ENCODE data around the gene PTPRC.

PTPRC gene

GRCh38 chr1:198701250-198701649, 62.4 kb downstream of the PTPRC start:
- no peak for DNase-seq

DNA sequence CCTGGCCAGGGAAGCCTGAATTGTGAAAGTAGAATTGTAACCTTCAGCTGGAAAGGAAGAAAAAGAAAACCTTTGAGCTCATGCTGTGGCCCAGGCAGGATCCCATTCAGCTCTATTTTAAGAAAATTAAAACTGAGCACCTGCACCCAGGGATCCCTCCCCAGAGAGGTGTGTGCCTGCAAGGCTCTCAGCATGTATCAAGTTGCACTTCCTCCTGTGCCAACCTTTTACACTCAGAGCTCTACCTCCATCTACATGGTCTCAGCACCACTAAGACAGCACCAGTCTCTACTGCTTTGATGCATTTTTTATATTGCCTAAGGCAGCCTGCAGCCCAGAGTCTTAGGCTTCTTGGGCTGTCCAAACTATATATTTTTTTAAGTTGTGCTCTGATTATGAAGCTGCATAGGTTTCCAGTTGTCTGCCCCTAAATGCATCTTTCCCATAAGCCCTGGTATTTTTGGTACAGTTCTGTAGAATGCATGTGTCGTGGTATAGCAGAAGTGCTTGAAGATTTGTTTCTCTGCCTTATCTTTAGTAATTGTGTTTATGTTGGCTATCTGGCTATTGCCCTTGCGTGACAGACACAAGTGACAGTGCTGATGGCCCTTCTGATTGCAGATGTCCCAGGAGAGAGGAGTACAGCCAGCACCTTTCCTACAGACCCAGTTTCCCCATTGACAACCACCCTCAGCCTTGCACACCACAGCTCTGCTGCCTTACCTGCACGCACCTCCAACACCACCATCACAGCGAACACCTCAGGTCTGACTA, 63.1 kb downstream of the PTPRC start:
- DNase-seq = peak in 1 of 51 donors; percentile 96

GRCh38 chr1:198708761-198709525, 70.1 kb downstream of the PTPRC start:
- no peak for DNase-seq

DNA sequence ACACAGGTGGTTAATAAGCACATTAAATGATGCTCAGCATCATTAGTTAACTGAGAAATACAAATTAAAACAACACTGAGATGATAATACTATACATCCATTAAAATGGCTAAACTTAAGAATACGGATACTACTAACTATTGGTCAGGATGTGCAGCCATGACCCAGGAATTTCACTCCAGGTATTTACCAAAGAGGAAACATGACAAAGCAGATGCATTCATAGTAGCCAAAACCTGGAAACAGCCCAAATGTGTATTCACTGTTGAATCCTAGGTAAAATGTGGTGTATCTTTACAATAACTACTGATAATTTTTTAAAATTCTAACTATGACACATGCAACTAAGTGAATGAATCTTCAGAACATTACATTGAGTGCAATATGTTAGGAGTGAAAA, 73.0 kb downstream of the PTPRC start:
- DNase-seq = no peak

DNA sequence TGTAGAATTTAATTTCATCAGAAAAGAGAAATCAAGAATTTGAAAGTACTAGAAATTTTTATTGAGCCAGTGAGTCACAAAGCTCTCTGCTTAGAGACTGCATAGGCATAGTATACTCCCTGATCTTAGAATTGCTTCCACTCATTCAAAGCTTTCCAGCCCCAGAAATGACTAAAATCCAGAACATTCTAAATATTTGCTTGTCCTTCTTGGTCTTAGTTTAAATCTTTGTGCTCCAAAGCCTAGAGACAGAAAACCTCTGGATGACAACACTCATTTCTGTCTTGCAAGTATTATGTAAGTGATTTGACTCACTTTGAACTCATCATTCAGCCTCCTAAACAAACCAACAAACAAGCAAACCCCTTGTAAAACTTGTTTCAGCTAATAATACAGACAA, 74.2 kb downstream of the PTPRC start:
- no peak for DNase-seq

- no peak for DNase-seq
Measured at GRCh38 chr1:198714271-198714670, 75.4 kb downstream of the PTPRC start.

DNA sequence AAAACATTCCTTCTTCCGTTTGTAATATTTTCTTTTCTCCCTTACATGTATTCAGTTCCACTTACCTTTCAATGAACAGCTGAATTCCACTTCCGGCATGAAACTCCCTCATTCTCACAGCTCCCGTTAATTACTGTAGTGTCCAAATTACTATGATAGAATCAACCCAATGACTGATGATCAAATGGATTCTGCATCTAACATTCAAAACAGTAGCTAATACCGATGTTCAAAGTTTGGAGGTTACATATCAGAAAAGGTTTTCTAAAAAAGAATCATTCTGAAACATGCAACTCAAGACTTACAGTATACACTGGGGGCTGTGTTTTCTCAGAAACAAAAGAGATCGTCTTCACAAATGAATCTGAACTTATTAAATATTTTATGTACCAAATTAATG, 77.2 kb downstream of the PTPRC start:
- no peak for DNase-seq

GRCh38 chr1:198717510-198717909, 78.7 kb downstream of the PTPRC start:
- no peak for DNase-seq

DNA sequence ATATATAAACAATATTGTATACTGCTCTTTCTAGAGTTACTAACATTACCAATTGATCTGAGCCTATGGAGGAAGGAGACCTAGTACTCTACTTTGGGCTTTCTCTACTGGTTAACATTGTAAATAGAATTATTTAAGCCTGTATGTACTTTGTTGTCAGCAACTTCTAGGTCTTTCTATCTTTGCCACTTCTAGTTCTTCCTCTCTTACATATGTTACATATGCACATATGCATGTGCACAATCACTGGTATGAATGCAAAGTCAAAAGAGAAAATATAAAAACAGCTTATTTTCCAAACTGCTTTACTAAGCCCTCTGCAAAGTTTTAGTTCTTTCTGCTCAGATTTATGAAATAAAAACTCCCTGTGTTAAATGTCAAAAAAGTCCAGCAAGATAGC, 84.3 kb downstream of the PTPRC start:
- DNase-seq = no peak

- DNase-seq = no peak
Measured at GRCh38 chr1:198725090-198725489, 86.2 kb downstream of the PTPRC start.

DNA sequence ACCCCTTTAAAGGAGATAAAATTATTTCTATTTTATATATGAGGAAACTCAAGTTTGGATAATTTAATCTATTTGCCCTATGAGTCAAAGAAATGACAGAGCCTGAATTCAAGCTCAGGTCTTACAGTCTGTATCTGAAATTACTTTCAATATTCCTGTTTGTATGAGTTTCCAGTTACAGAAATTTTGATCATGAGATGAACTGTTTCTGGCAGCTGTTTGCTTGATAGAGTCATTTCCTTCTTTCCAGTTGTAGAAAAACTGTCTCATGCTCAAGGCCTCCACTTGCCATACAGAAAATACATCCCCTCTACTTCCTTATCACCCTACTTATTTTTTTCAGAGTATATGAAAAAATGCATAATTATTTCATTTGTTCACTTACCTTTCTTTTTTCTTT, 87.6 kb downstream of the PTPRC start:
- DNase-seq = no peak

GRCh38 chr1:198729195-198729863, 90.5 kb downstream of the PTPRC start:
- no peak for DNase-seq

DNA sequence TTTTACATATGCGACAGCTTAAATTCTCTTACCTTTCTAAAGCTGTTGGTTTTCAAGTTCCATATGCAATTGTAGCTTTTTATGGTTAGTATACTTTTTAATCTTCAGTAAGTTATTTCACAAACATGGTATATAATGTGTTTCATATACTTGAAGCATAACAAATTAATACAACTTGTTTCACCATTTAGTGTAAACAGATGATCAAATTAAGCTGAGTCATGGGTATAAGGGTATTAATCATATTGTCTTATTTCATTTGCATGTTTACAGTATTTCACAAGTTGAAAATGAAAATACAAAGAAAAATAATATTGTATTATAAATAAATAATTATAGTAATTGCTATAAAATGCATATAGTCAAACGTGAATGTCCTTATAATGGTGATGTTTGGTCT, 92.1 kb downstream of the PTPRC start:
- no peak for DNase-seq

DNA sequence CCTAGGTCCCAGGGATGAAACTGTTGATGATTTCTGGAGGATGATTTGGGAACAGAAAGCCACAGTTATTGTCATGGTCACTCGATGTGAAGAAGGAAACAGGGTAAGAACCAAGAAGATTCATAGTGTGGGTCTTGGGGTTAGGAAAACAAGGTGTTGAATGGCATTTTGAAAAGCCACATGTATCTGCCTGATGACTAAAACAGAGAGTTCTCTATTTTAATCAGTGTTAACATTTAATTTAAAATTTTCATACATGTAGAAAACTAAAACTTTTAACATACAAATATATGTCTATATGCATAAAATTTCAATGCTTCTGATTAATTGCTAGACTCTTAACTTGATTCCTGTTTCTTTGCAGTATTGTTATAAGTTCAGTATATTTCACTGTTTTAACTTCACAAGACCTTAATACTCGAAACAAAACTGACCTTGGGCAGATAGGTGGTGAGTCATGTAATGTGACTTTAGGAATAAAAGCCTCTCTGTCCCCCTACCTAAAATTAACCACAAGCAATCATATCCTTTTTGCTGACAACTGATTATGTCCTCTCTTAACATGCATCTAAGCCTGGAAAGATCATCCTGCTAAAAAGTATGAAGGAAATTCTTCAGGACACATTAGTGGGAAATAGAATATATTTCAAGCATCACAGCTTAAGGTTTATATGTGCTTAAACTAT, 95.6 kb downstream of the PTPRC start:
- DNase-seq = no peak

DNA sequence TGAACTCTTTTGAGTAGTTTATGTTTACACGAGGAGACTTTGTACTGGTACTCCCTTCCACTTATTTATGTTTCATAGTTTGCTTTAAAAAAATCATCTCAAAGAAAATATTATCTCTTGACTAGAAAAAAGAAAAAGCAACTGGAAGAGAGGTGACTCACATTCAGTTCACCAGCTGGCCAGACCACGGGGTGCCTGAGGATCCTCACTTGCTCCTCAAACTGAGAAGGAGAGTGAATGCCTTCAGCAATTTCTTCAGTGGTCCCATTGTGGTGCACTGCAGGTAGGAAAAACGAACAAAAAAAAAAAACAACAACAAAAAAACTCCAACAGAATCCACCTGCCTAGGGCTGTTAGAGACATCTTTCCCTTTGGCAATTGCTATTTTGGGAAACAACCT, 102.9 kb downstream of the PTPRC start:
- no peak for DNase-seq

DNA sequence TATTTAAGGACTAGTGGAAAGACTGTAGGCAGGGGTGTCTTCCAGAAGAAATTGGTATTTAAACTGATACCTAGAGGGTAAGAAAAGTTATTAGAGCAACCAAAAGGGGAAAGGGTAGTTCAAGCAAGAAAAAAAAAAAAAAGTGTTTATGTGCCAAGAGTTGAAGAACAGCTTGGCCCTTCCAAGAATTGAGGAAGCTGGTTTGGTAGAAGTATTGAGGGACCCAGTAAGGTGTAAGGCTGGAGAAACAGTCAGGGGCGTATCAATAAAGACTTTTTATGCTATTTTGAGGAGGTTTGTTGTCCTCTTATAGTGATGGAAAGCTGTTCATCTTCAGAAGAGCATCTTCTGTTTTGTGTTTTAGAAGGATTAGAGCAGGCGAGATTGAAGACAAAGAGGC, 108.3 kb downstream of the PTPRC start:
- DNase-seq = no peak

DNA sequence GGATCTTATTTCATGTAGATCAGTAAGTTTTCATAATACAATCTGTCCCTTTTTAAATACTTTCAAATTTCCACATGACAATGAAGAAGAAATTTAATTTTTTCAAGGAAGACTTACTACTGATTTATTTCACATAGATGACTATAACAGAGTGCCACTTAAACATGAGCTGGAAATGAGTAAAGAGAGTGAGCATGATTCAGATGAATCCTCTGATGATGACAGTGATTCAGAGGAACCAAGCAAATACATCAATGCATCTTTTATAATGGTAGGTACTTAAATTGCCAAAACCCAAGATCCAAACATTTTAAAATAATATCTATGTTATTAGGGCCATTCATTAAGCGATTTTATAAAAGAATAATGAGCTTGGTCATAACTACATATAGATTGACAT, 110.4 kb downstream of the PTPRC start:
- DNase-seq = no peak

GRCh38 chr1:198750081-198750480, 111.2 kb downstream of the PTPRC start:
- DNase-seq = no peak

GRCh38 chr1:198751741-198752140, 112.9 kb downstream of the PTPRC start:
- DNase-seq = no peak

GRCh38 chr1:198754670-198755069, 115.8 kb downstream of the PTPRC start:
- no peak for DNase-seq

- DNase-seq = no peak
Measured at GRCh38 chr1:198755715-198756114, 116.9 kb downstream of the PTPRC start.

DNA sequence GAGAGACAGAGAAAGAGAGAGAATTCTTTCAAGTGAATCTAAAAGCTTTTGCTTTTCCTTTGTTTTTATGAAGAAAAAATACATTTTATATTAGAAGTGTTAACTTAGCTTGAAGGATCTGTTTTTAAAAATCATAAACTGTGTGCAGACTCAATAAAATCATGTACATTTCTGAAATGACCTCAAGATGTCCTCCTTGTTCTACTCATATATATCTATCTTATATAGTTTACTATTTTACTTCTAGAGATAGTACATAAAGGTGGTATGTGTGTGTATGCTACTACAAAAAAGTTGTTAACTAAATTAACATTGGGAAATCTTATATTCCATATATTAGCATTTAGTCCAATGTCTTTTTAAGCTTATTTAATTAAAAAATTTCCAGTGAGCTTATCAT, 117.6 kb downstream of the PTPRC start:
- no peak for DNase-seq
